GM23248 (cell line): ENCODE data around the gene STRA6.

Experiments used
- EZH2 ChIP-seq: fragments of 200-600 bp; sonication (generic); IDR thresholded peaks from 2 replicates; pipeline ENCODE4 v1.6.1; 2018; ENCODE audit warnings: antibody characterized with exemption, mild to moderate bottlenecking; ENCODE audit not compliant: insufficient read depth, poor library complexity, severe bottlenecking
- EZH2phosphoT487 ChIP-seq: fragments of 200-600 bp; sonication (generic); IDR thresholded peaks from 2 replicates; pipeline ENCODE4 v1.6.1; 2018; ENCODE audit warnings: antibody characterized with exemption, moderate library complexity, mild to moderate bottlenecking, low read depth; ENCODE audit not compliant: insufficient read depth

GRCh38 chr15:74240897-74241614, 38.5 kb upstream of the STRA6 start:
- TF ChIP-seq EZH2, result no peak
- no peak for TF ChIP-seq EZH2phosphoT487
